Calu3 (cell line): ENCODE results near the gene FAM107B. TPM values are rescaled to one million over a fixed set of nuclear protein-coding genes. Genes with fewer than 3 reads are reported as not detected.

ENCODE experiments used
- BruUV-seq: library from RNA; stranded (reverse); fragments of 400-500 nt; replicated peaks from 2 replicates; lab custom pipeline; 2021; lab: Mats Ljungman, UMichigan
- CTCF ChIA-PET: fragments of 300-600 bp; sonication (Branson Sonifier 250); formaldehyde crosslinking; loops from one replicate; lab custom pipeline; 2022; ENCODE audit warnings: antibody characterized with exemption; lab: Charles Lee
- DNase-seq: peaks from one replicate; pipeline ENCODE4 v3.0.0; 2022
- H3K27ac Mint-ChIP-seq: one replicate; pipeline ENCODE4 v1.8.0; 2022; ENCODE audit warnings: mixed read lengths; ENCODE audit not compliant: unreplicated experiment
- H3K27me3 Mint-ChIP-seq: one replicate; pipeline ENCODE4 v1.8.0; 2022; ENCODE audit warnings: mixed read lengths; ENCODE audit not compliant: unreplicated experiment
- H3K36me3 Mint-ChIP-seq: one replicate; pipeline ENCODE4 v1.8.0; 2022; ENCODE audit warnings: mild to moderate bottlenecking, moderate library complexity, mixed read lengths; ENCODE audit not compliant: insufficient read depth, unreplicated experiment
- H3K4me1 Mint-ChIP-seq: one replicate; pipeline ENCODE4 v1.8.0; 2022; ENCODE audit warnings: mild to moderate bottlenecking, low read depth, mixed read lengths; ENCODE audit not compliant: unreplicated experiment
- H3K4me3 Mint-ChIP-seq: one replicate; pipeline ENCODE4 v1.8.0; 2022; ENCODE audit warnings: mild to moderate bottlenecking, low read depth, moderate library complexity, mixed read lengths; ENCODE audit not compliant: unreplicated experiment
- H3K9me3 Mint-ChIP-seq: one replicate; pipeline ENCODE4 v1.8.0; 2022; ENCODE audit warnings: low read depth, mixed read lengths; ENCODE audit not compliant: unreplicated experiment
- CTCF ChIP-seq: fragments of 200-600 bp; IDR thresholded peaks from one replicate; pipeline ENCODE4 v1.8.0; 2022; ENCODE audit warnings: antibody characterized with exemption; ENCODE audit not compliant: unreplicated experiment
- intact Hi-C: fragments of 100-400 bp; cut with micrococcal nuclease; formaldehyde crosslinking; loops from one replicate; pipeline ENCODE4 v1.10.0; 2022; ENCODE audit not compliant: unreplicated experiment
- total RNA-seq: library from RNA; stranded (reverse); gene quantifications from 2 replicates; pipeline ENCODE4 v1.2.3, GENCODE V29; 2022

The FAM107B gene
- total RNA-seq, 1 experiment from 2014 or later = 168 TPM

- CTCF ChIA-PET = no interaction called here
- H3K4me3 Mint-ChIP-seq = no peak overlapping the region
Measured at GRCh38 chr10:14608381-14609001, 166.2 kb downstream of the FAM107B start.

GRCh38 chr10:14606633-14607032 lies 168.1 kb downstream of the FAM107B start:
- Mint-ChIP-seq H3K27ac (no peak overlapping the region), H3K36me3 (peaks cover 28% of the 10 kb centered on the region), H3K9me3 (no peaks in the 10 kb centered on the region), H3K4me1 (peaks cover 35% of the 10 kb centered on the region), H3K4me3 (no peak overlapping the region), H3K27me3 (no peaks in the 10 kb centered on the region)
- no peak for DNase-seq
- CTCF ChIA-PET = no interaction called here
- intact Hi-C loops = loop anchor here (5.0 kb wide), 1 partner anchor 46 kb away; no protein-coding TSS in a partner anchor
- no TSS peak for BruUV-seq
- no peak for TF ChIP-seq CTCF

More at GRCh38 chr10:14608381-14609001, 166.2 kb downstream of the FAM107B start:
- intact Hi-C loops = loop anchor here (5.0 kb wide), 1 partner anchor 44 kb away; no protein-coding TSS in a partner anchor
- no peak for DNase-seq
- no peak overlapping the region for H3K27ac Mint-ChIP-seq
- H3K9me3 Mint-ChIP-seq = no peaks in the 10 kb centered on the region
- peaks cover 9% of the 10 kb centered on the region for H3K36me3 Mint-ChIP-seq
- peaks cover 41% of the 10 kb centered on the region for H3K4me1 Mint-ChIP-seq
- no peaks in the 10 kb centered on the region for H3K27me3 Mint-ChIP-seq
- no TSS peak for BruUV-seq
- no peak for TF ChIP-seq CTCF

GRCh38 chr10:14605231-14605925 lies 169.3 kb downstream of the FAM107B start:
- DNase-seq = no peak
- Mint-ChIP-seq H3K4me1 (peaks cover 44% of the 10 kb centered on the region), H3K9me3 (no peaks in the 10 kb centered on the region), H3K4me3 (peak overlapping the region; percentile 85), H3K27me3 (no peaks in the 10 kb centered on the region), H3K27ac (peak overlapping the region; percentile 81), H3K36me3 (peaks cover 37% of the 10 kb centered on the region)
- TF ChIP-seq CTCF = no peak
- intact Hi-C loops = loop anchor here (5.0 kb wide), 1 partner anchor 47 kb away; no protein-coding TSS in a partner anchor
- BruUV-seq = no TSS peak
- CTCF ChIA-PET = no interaction called here

GRCh38 chr10:14604181-14605142 lies 170.2 kb downstream of the FAM107B start:
- Mint-ChIP-seq H3K27me3 (no peaks in the 10 kb centered on the region), H3K4me3 (peak overlapping the region; percentile 85), H3K9me3 (no peaks in the 10 kb centered on the region), H3K27ac (peak overlapping the region; percentile 81), H3K4me1 (peaks cover 47% of the 10 kb centered on the region), H3K36me3 (peaks cover 45% of the 10 kb centered on the region)
- TF ChIP-seq CTCF = no peak
- BruUV-seq = no TSS peak
- intact Hi-C loops = loop anchor here (5.0 kb wide), 4 partner anchors 48 to 72 kb away; no protein-coding TSS in a partner anchor
- CTCF ChIA-PET = no interaction called here
- DNase-seq = peak; percentile 79
